Skeletal muscle satellite cell (primary cell): Measurements from ENCODE around the gene KRTAP5-8.

Experiments used
- H3K27me3 ChIP-seq: 2 replicates; pipeline ENCODE4 v1.7.0; 2013; ENCODE audit warnings: low read length; ENCODE audit not compliant: control insufficient read depth, insufficient read depth
- H3K36me3 ChIP-seq: 2 replicates; pipeline ENCODE4 v1.7.0; 2013; ENCODE audit warnings: mild to moderate bottlenecking, control low read depth, low read length; ENCODE audit not compliant: insufficient read depth
- H3K4me1 ChIP-seq: 2 replicates; pipeline ENCODE4 v1.7.0; 2013; ENCODE audit warnings: low read length; ENCODE audit not compliant: control insufficient read depth, insufficient read depth
- H3K4me2 ChIP-seq: 2 replicates; pipeline ENCODE4 v1.7.0; 2013; ENCODE audit warnings: mild to moderate bottlenecking, low read length
- H3K4me3 ChIP-seq: 2 replicates; pipeline ENCODE4 v1.7.0; 2013; ENCODE audit warnings: low read length
- H3K9ac ChIP-seq: 2 replicates; pipeline ENCODE4 v1.7.0; 2013; ENCODE audit warnings: mild to moderate bottlenecking, low read depth, low read length, moderate library complexity
- H3K9me3 ChIP-seq: replicated peaks from 2 replicates; pipeline ENCODE4 v1.7.0; 2013; ENCODE audit warnings: mild to moderate bottlenecking, control low read depth, low read length

KRTAP5-8 gene

GRCh38 chr11:71551711-71552110 is 13.9 kb downstream of the KRTAP5-8 start:
- Histone ChIP-seq H3K4me2 (no peak overlapping the region), H3K9me3 (no peaks in the 10 kb centered on the region), H3K27me3 (peaks cover 33% of the 10 kb centered on the region), H3K9ac (no peak overlapping the region), H3K4me3 (no peak overlapping the region), H3K36me3 (no peaks in the 10 kb centered on the region), H3K4me1 (no peaks in the 10 kb centered on the region)

GRCh38 chr11:71554996-71555395 is 17.2 kb downstream of the KRTAP5-8 start:
- Histone ChIP-seq H3K36me3 (no peaks in the 10 kb centered on the region), H3K4me3 (no peak overlapping the region), H3K4me1 (no peaks in the 10 kb centered on the region), H3K27me3 (peaks cover 30% of the 10 kb centered on the region), H3K4me2 (no peak overlapping the region), H3K9ac (no peak overlapping the region), H3K9me3 (no peaks in the 10 kb centered on the region)

- H3K9ac ChIP-seq = no peak overlapping the region
- H3K36me3 ChIP-seq = no peaks in the 10 kb centered on the region
- H3K4me2 ChIP-seq = no peak overlapping the region
- H3K9me3 ChIP-seq = no peaks in the 10 kb centered on the region
- no peak overlapping the region for H3K4me3 ChIP-seq
- no peaks in the 10 kb centered on the region for H3K4me1 ChIP-seq
- peaks cover 25% of the 10 kb centered on the region for H3K27me3 ChIP-seq
Observed at GRCh38 chr11:71555508-71555907, 17.7 kb downstream of the KRTAP5-8 start.

GRCh38 chr11:71556018-71556417 is 18.2 kb downstream of the KRTAP5-8 start:
- Histone ChIP-seq H3K4me3 (no peak overlapping the region), H3K9ac (no peak overlapping the region), H3K9me3 (no peaks in the 10 kb centered on the region)

GRCh38 chr11:71557257-71557656 is 19.4 kb downstream of the KRTAP5-8 start:
- H3K4me1 ChIP-seq = no peaks in the 10 kb centered on the region
- H3K36me3 ChIP-seq = no peaks in the 10 kb centered on the region
- H3K4me3 ChIP-seq = no peak overlapping the region
- no peak overlapping the region for H3K4me2 ChIP-seq
- H3K9me3 ChIP-seq = no peaks in the 10 kb centered on the region
- H3K9ac ChIP-seq = no peak overlapping the region
- H3K27me3 ChIP-seq = peaks cover 23% of the 10 kb centered on the region

More at GRCh38 chr11:71556018-71556417, 18.2 kb downstream of the KRTAP5-8 start:
- Histone ChIP-seq H3K36me3 (no peaks in the 10 kb centered on the region), H3K4me2 (no peak overlapping the region), H3K4me1 (no peaks in the 10 kb centered on the region), H3K27me3 (peaks cover 28% of the 10 kb centered on the region)

GRCh38 chr11:71558996-71559395 is 21.2 kb downstream of the KRTAP5-8 start:
- peaks cover 38% of the 10 kb centered on the region for H3K27me3 ChIP-seq
- no peak overlapping the region for H3K9ac ChIP-seq
- no peak overlapping the region for H3K4me2 ChIP-seq
- no peaks in the 10 kb centered on the region for H3K36me3 ChIP-seq
- no peaks in the 10 kb centered on the region for H3K9me3 ChIP-seq
- H3K4me3 ChIP-seq = no peak overlapping the region
- H3K4me1 ChIP-seq = no peaks in the 10 kb centered on the region

- Histone ChIP-seq H3K4me1 (no peaks in the 10 kb centered on the region), H3K27me3 (peaks cover 47% of the 10 kb centered on the region), H3K9me3 (no peaks in the 10 kb centered on the region), H3K9ac (no peak overlapping the region), H3K4me2 (no peak overlapping the region), H3K4me3 (no peak overlapping the region), H3K36me3 (no peaks in the 10 kb centered on the region)
Observed at GRCh38 chr11:71562120-71562519, 24.3 kb downstream of the KRTAP5-8 start.

- Histone ChIP-seq H3K9me3 (no peaks in the 10 kb centered on the region), H3K4me3 (no peak overlapping the region), H3K27me3 (peaks cover 52% of the 10 kb centered on the region), H3K4me1 (no peaks in the 10 kb centered on the region), H3K36me3 (no peaks in the 10 kb centered on the region), H3K4me2 (no peak overlapping the region), H3K9ac (no peak overlapping the region)
Observed at GRCh38 chr11:71563406-71563805, 25.6 kb downstream of the KRTAP5-8 start.

GRCh38 chr11:71564430-71564829 is 26.6 kb downstream of the KRTAP5-8 start:
- H3K27me3 ChIP-seq = peaks cover 50% of the 10 kb centered on the region
- no peaks in the 10 kb centered on the region for H3K4me1 ChIP-seq
- H3K36me3 ChIP-seq = no peaks in the 10 kb centered on the region
- H3K4me3 ChIP-seq = no peak overlapping the region
- H3K9ac ChIP-seq = no peak overlapping the region
- no peak overlapping the region for H3K4me2 ChIP-seq
- no peaks in the 10 kb centered on the region for H3K9me3 ChIP-seq

GRCh38 chr11:71565263-71565662 is 27.4 kb downstream of the KRTAP5-8 start, which contains the start of gene KRTAP5-10:
Gene KRTAP5-10, plus strand, starts transcription at chr11:71565563. Its CDS starts 25 bp downstream, at chr11:71565588.
- Histone ChIP-seq H3K4me3 (no peak within 1 kb of the TSS), H3K4me2 (no peak within 1 kb of the TSS), H3K27me3 (peaks cover 53% of the 10 kb centered on the region), H3K4me1 (no peaks in the 10 kb centered on the region), H3K36me3 (no peaks in the 10 kb centered on the region), H3K9ac (no peak within 1 kb of the TSS), H3K9me3 (no peaks in the 10 kb centered on the region)

GRCh38 chr11:71566081-71566620 is 28.3 kb downstream of the KRTAP5-8 start:
- Histone ChIP-seq H3K27me3 (peaks cover 54% of the 10 kb centered on the region), H3K4me1 (no peaks in the 10 kb centered on the region), H3K4me2 (no peak overlapping the region), H3K9me3 (no peaks in the 10 kb centered on the region), H3K4me3 (no peak overlapping the region), H3K36me3 (no peaks in the 10 kb centered on the region), H3K9ac (no peak overlapping the region)
